Lower leg skin (tissue), 4 donors: Measurements from ENCODE around the gene SLC6A2. TPM values are rescaled to one million over a fixed set of nuclear protein-coding genes. Genes with fewer than 3 reads are reported as not detected.

ENCODE experiments used
- DNase-seq, 2 donors: peaks; one replicate each; pipeline ENCODE4 v3.0.0-alpha.2; 2019; ENCODE audit warnings: low spot score in 2 of 2
- H3K4me3 ChIP-seq: fragments of 200-600 bp; sonication (generic); 2 replicates; pipeline ENCODE4 v1.5.1; 2017; ENCODE audit warnings: mild to moderate bottlenecking, low read depth; ENCODE audit not compliant: poor library complexity, severe bottlenecking
- POLR2A ChIP-seq, 2 donors: fragments of 450-650 bp; IDR thresholded peaks; one replicate each; pipeline ENCODE4 v1.6.1; 2016 to 2017; ENCODE audit warnings: antibody characterized with exemption in 2 of 2, mild to moderate bottlenecking in 1 of 2, moderate library complexity in 1 of 2
- WGBS, 2 donors: methylation state at CpG; one replicate each; pipeline ENCODE4 v1.1.5; 2018; 5-methylcytosine and 5-hydroxymethylcytosine counted together
- intact Hi-C: fragments of 100-400 bp; cut with DNase I; formaldehyde crosslinking; loops from one replicate; pipeline ENCODE4 v1.15.0; 2023; ENCODE audit warnings: low total_unique reads
- total RNA-seq, 4 donors: library from RNA; depleted of rRNA; stranded (reverse); fragments of >200 nt; gene quantifications; one replicate each; pipeline ENCODE4 v1.1.0, GENCODE V29; 2016
- TF ChIP-seq, protein P1 (sequence below), 3 donors: fragments of 450-650 bp; IDR thresholded peaks; one replicate each; pipeline ENCODE4 v1.5.1; 2016; ENCODE audit warnings: antibody characterized with exemption in 3 of 3, mild to moderate bottlenecking in 3 of 3, moderate library complexity in 2 of 3

SLC6A2 gene
- total RNA-seq, 4 donors from 2014 or later = 2.3 to 26.1 (median 8.7) TPM

GRCh38 chr16:55622272-55622671, 33.5 kb upstream of the SLC6A2 start:
- TF ChIP-seq POLR2A (IDR thresholded peaks at IDR 0.05) = no peak
- TF ChIP-seq, protein P1, sequence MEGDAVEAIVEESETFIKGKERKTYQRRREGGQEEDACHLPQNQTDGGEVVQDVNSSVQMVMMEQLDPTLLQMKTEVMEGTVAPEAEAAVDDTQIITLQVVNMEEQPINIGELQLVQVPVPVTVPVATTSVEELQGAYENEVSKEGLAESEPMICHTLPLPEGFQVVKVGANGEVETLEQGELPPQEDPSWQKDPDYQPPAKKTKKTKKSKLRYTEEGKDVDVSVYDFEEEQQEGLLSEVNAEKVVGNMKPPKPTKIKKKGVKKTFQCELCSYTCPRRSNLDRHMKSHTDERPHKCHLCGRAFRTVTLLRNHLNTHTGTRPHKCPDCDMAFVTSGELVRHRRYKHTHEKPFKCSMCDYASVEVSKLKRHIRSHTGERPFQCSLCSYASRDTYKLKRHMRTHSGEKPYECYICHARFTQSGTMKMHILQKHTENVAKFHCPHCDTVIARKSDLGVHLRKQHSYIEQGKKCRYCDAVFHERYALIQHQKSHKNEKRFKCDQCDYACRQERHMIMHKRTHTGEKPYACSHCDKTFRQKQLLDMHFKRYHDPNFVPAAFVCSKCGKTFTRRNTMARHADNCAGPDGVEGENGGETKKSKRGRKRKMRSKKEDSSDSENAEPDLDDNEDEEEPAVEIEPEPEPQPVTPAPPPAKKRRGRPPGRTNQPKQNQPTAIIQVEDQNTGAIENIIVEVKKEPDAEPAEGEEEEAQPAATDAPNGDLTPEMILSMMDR (IDR thresholded peaks at IDR 0.05) = no peak
- H3K4me3 ChIP-seq = no peak overlapping the region
- no peak for DNase-seq
- intact Hi-C loops = no loop called here
- 84 to 87% methylated on average over 3 of the region's 3 CpGs for WGBS, 2 donors

- no peak overlapping the region for H3K4me3 ChIP-seq
- 46 to 53% methylated on average over 8 of the region's 8 CpGs for WGBS, 2 donors
- TF ChIP-seq, protein P1 (IDR thresholded peaks at IDR 0.05) = peak in 1 of 3 donors; percentile 47
- no peak for TF ChIP-seq POLR2A (IDR thresholded peaks at IDR 0.05)
- intact Hi-C loops = no loop called here
- DNase-seq = no peak
Measured at GRCh38 chr16:55622930-55623561, 32.7 kb upstream of the SLC6A2 start.

GRCh38 chr16:55623640-55624039, 32.1 kb upstream of the SLC6A2 start:
- WGBS, 2 donors = 92 to 95% methylated on average over 2 of the region's 2 CpGs
- H3K4me3 ChIP-seq = no peak overlapping the region
- intact Hi-C loops = no loop called here
- no peak for TF ChIP-seq POLR2A (IDR thresholded peaks at IDR 0.05)
- TF ChIP-seq, protein P1 (IDR thresholded peaks at IDR 0.05) = no peak
- no peak for DNase-seq

GRCh38 chr16:55624696-55625095, 31.1 kb upstream of the SLC6A2 start:
- no peak for DNase-seq
- WGBS, 2 donors = 94 to 97% methylated on average over 5 of the region's 5 CpGs
- H3K4me3 ChIP-seq = no peak overlapping the region
- TF ChIP-seq POLR2A (IDR thresholded peaks at IDR 0.05) = no peak
- TF ChIP-seq, protein P1 (IDR thresholded peaks at IDR 0.05) = no peak
- intact Hi-C loops = no loop called here

GRCh38 chr16:55625843-55626242, 29.9 kb upstream of the SLC6A2 start:
- no peak overlapping the region for H3K4me3 ChIP-seq
- TF ChIP-seq POLR2A (IDR thresholded peaks at IDR 0.05) = no peak
- intact Hi-C loops = no loop called here
- WGBS, 2 donors = 94 to 95% methylated on average over 3 of the region's 3 CpGs
- DNase-seq = no peak

DNA sequence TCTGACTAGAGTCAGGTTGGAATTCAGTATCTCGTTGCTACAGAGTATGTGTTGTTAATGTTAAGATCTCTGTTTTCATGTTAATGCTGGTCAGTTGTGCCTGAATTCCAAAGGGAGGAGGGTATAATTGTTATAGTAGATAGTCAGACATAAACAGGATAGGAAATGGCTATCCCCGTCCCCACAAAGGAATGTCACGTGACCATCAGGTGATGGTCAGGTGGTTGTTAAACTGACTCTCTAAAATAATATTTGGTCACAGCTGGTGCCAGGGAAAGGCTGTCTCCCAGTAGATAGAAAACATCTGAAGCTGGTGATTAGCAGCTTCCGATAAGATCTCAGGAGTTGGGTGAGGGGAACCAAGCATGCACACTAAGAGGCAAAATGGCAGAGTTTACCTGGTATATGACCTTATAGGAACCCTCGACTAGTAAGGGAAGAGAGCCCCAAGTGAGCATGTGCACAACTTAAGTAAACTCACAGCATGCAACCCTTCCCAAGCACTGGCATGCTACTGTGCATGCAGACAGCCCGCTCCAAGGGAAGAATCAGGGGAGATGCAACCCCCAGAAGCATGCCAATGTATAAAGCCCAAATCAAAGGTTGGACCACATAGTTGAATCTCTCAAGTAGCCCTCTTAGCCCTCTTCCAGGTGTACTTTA, 27.4 kb upstream of the SLC6A2 start:
- TF ChIP-seq, protein P1 (IDR thresholded peaks at IDR 0.05) = no peak
- no peak for TF ChIP-seq POLR2A (IDR thresholded peaks at IDR 0.05)
- WGBS, 2 donors = 84% methylated on average over 6 of the region's 6 CpGs
- intact Hi-C loops = no loop called here
- no peak for DNase-seq
- H3K4me3 ChIP-seq = no peak overlapping the region
